ENCODE results near the gene XCL1. TPM values are rescaled to one million over a fixed set of nuclear protein-coding genes. Genes with fewer than 3 reads are reported as not detected.

The XCL1 gene
- total RNA-seq, 1 experiment from 2014 or later, result 0.26 TPM

GRCh38 chr1:168609741-168610510 is 33.5 kb downstream of the XCL1 start:
- Histone ChIP-seq H4K8ac (replicated peaks; ENCODE audit: insufficient read length, low read depth, low read length) (no peak overlapping the region), H2BK120ac (ENCODE audit: low read depth, low read length, poor library complexity, severe bottlenecking) (no peak overlapping the region), H3K27ac (ENCODE audit: insufficient read length, low read depth, low read length) (no peak overlapping the region), H3K4ac (ENCODE audit: low read depth, low read length) (no peak overlapping the region), H2BK15ac (ENCODE audit: low read depth, low read length) (no peak overlapping the region), H4K91ac (ENCODE audit: insufficient read length, low read depth, low read length) (no peak overlapping the region), H3K9me3 (ENCODE audit: control insufficient read depth, low read depth, low read length) (no peaks in the 10 kb centered on the region), H3K4me2 (ENCODE audit: insufficient read depth, insufficient read length, low read length) (no peak overlapping the region), H3K14ac (ENCODE audit: insufficient read depth, low read length) (no peak overlapping the region), H2AFZ (ENCODE audit: low read length) (no peak overlapping the region), H3K23ac (ENCODE audit: insufficient read length, low read depth, low read length) (no peak overlapping the region), H2BK20ac (ENCODE audit: low read depth, low read length, poor library complexity, severe bottlenecking) (no peak overlapping the region), H3K56ac (ENCODE audit: insufficient read length, low read depth, low read length) (no peak overlapping the region), H3K9ac (ENCODE audit: extremely low read depth, insufficient read length, low read length) (no peak overlapping the region), H4K5ac (ENCODE audit: insufficient read length, low read depth, low read length) (no peak overlapping the region), H3K79me1 (ENCODE audit: insufficient read depth, low read depth, low read length, poor library complexity, severe bottlenecking) (no peaks in the 10 kb centered on the region), H3K79me2 (ENCODE audit: insufficient read depth, low read length) (no peaks in the 10 kb centered on the region), H3K27me3 (ENCODE audit: insufficient read depth, low read length) (no peaks in the 10 kb centered on the region), H3K18ac (ENCODE audit: insufficient read length, low read depth, low read length) (no peak overlapping the region), H4K20me1 (ENCODE audit: control insufficient read depth, insufficient read depth, insufficient read length) (no peaks in the 10 kb centered on the region), H2BK5ac (ENCODE audit: insufficient read length, low read length) (no peak overlapping the region), H3K4me1 (ENCODE audit: insufficient read depth, low read length) (0 out of 2 replicates have a peak, but pooled peaks cover 2% of the 10 kb centered on the region), H3K23me2 (ENCODE audit: insufficient read length, low read depth, low read length, poor library complexity, severe bottlenecking) (no peaks in the 10 kb centered on the region), H2BK12ac (ENCODE audit: insufficient read length, low read depth, low read length) (no peak overlapping the region), H2AK5ac (ENCODE audit: insufficient read length, low read length) (no peak overlapping the region), H3T11ph (ENCODE audit: low read length) (no peak overlapping the region)
- TF ChIP-seq CTCF (conservative IDR thresholded peaks at IDR 0.05), result no peak
- no peak for DNase-seq
- H3K9me3 Mint-ChIP-seq, result no peaks in the 10 kb centered on the region
- no peak overlapping the region; a peak in 1 of 7 replicates for H3K27ac Mint-ChIP-seq
- no peaks in the 10 kb centered on the region for H3K36me3 Mint-ChIP-seq (ENCODE audit: insufficient read depth in 1 of 3, low read depth in 3 of 3)
- H3K4me1 Mint-ChIP-seq, result peaks cover 6 to 11% of the 10 kb centered on the region in 2 experiments
- no CpG with 5 or more reads among the region's 10 CpGs for WGBS (ENCODE audit: extremely low coverage, insufficient read length, low lambda C conversion rate)
- H3K27me3 Mint-ChIP-seq (ENCODE audit: low read depth), result no peaks in the 10 kb centered on the region
- H3K4me3 Mint-ChIP-seq, result no peak overlapping the region
